Lung (tissue), 12 donors: ENCODE measurements around the gene KCNK18. TPM values are rescaled to one million over a fixed set of nuclear protein-coding genes. Genes with fewer than 3 reads are reported as not detected.

ENCODE experiments used
- ATAC-seq: fragments of 200-7000 bp; cut with Tn5 transposase; one replicate; pipeline ENCODE4 v1.9.1; 2020; ENCODE audit warnings: moderate number of reproducible peaks; ENCODE audit not compliant: insufficient read depth, low FRiP score
- DNase-seq, 3 donors: peaks; one replicate each; pipeline ENCODE4 v3.0.0-alpha.2; 2013 to 2017
- H3K27ac ChIP-seq, 2 donors: one replicate each; pipeline ENCODE4 v1.5.1; 2013; ENCODE audit warnings: mild to moderate bottlenecking in 2 of 2, moderate library complexity in 2 of 2, control low read depth in 1 of 2, inconsistent platforms in 1 of 2, low read depth in 1 of 2, low read length in 1 of 2
- H3K27me3 ChIP-seq, 3 donors: one replicate each; pipeline ENCODE4 v1.5.1; 2013; ENCODE audit warnings: low read length in 2 of 3; ENCODE audit not compliant: control insufficient read depth in 3 of 3, insufficient read depth in 3 of 3
- H3K36me3 ChIP-seq, 4 donors: one replicate each; pipeline ENCODE4 v1.5.1; 2013; ENCODE audit warnings: low read length in 4 of 4, mild to moderate bottlenecking in 1 of 4, moderate library complexity in 1 of 4; ENCODE audit not compliant: control insufficient read depth in 4 of 4, insufficient read depth in 4 of 4
- H3K4me1 ChIP-seq, 5 donors: one replicate each; pipeline ENCODE4 v1.5.1; 2013; ENCODE audit warnings: low read length in 5 of 5, mild to moderate bottlenecking in 2 of 5, moderate library complexity in 1 of 5; ENCODE audit not compliant: control insufficient read depth in 5 of 5, insufficient read depth in 5 of 5
- H3K4me3 ChIP-seq: one replicate; pipeline ENCODE4 v1.5.1; 2013; ENCODE audit warnings: mild to moderate bottlenecking, control low read depth, moderate library complexity
- H3K9ac ChIP-seq, 2 donors: one replicate each; pipeline ENCODE4 v1.5.1; 2013; ENCODE audit warnings: low read length in 2 of 2, control low read depth in 1 of 2; ENCODE audit not compliant: insufficient read depth in 1 of 2
- H3K9me3 ChIP-seq, 4 donors: one replicate each; pipeline ENCODE4 v1.5.1; 2013; ENCODE audit warnings: low read length in 3 of 4, mild to moderate bottlenecking in 1 of 4, moderate library complexity in 1 of 4; ENCODE audit not compliant: control insufficient read depth in 4 of 4, insufficient read depth in 3 of 4
- CTCF ChIP-seq: IDR thresholded peaks from 2 replicates; pipeline ENCODE4 v1.5.1; 2012; ENCODE audit warnings: mild to moderate bottlenecking; ENCODE audit errors: control extremely low read depth, extremely low read depth
- WGBS, 2 donors: extraction: QIAGEN DNeasy Blood & Tissue Kit; methylation state at CpG; one replicate each; pipeline ENCODE4 v1.1.7; 2013; 5-methylcytosine and 5-hydroxymethylcytosine counted together
- polyA plus RNA-seq, 2 donors: library from polyadenylated mRNA; stranded (reverse); fragments of 200-250 nt; gene quantifications; one replicate each; pipeline ENCODE4 v1.2.1, GENCODE V29; 2013
- total RNA-seq, 2 donors: library from RNA; depleted of rRNA in 1 of 2; stranded (reverse); fragments of >200 nt in 1 of 2; gene quantifications; one replicate each; pipeline ENCODE4 v1.2.1, GENCODE V29; 2014 to 2021
- donor health status: control.
- donor health status: control.
- donor health status: Bipolar disorder and iron deficiency.
- donor health status: healthy.
- donor health status: DM: yes; HTN: yes; CAD: no.

The KCNK18 gene
- total and polyA plus RNA-seq, 4 donors: not detected

GRCh38 chr10:117164592-117165537 is 32.4 kb upstream of the KCNK18 start:
- WGBS, 2 donors: 3 to 4% methylated on average over 32 of the region's 32 CpGs
- Histone ChIP-seq H3K9ac (no peak overlapping the region), H3K27ac (no peak overlapping the region), H3K9me3 (peaks cover 0 to 9% (median 0%) of the 10 kb centered on the region in 4 donors), H3K27me3 (peaks cover 8 to 94% (median 87%) of the 10 kb centered on the region in 3 donors), H3K36me3 (no peaks in the 10 kb centered on the region), H3K4me1 (peaks cover 0 to 23% (median 4%) of the 10 kb centered on the region in 5 donors), H3K4me3 (no peak overlapping the region)
- DNase-seq (peak; percentile 12 to 34 (median 22)), ATAC-seq (no peak)
- TF ChIP-seq CTCF: no peak

- TF ChIP-seq CTCF: no peak
- ATAC-seq (no peak), DNase-seq (peak; percentile 53 to 69 (median 62))
- Histone ChIP-seq H3K4me1 (peaks cover 0 to 23% (median 4%) of the 10 kb centered on the region in 5 donors), H3K27me3 (peaks cover 3 to 94% (median 87%) of the 10 kb centered on the region in 3 donors), H3K36me3 (no peaks in the 10 kb centered on the region), H3K27ac (no peak overlapping the region), H3K4me3 (no peak overlapping the region), H3K9ac (no peak overlapping the region), H3K9me3 (peaks cover 0 to 9% (median 0%) of the 10 kb centered on the region in 4 donors)
- 3% methylated on average over 49 to 51 of the region's 51 CpGs for WGBS, 2 donors
Measured at GRCh38 chr10:117165538-117166417, 31.5 kb upstream of the KCNK18 start.

- no peak overlapping the region for H3K4me3 ChIP-seq
- H3K36me3 ChIP-seq: no peaks in the 10 kb centered on the region
- no peak for TF ChIP-seq CTCF
- H3K27ac ChIP-seq: no peak overlapping the region
- 11% methylated on average over 39 to 41 of the region's 41 CpGs for WGBS, 2 donors
- peaks cover 3 to 94% (median 87%) of the 10 kb centered on the region in 3 donors for H3K27me3 ChIP-seq
- DNase-seq (no peak), ATAC-seq (no peak)
- H3K9ac ChIP-seq: no peak overlapping the region
- H3K9me3 ChIP-seq: peaks cover 0 to 9% (median 0%) of the 10 kb centered on the region in 4 donors
- peaks cover 0 to 23% (median 4%) of the 10 kb centered on the region in 5 donors for H3K4me1 ChIP-seq
Measured at GRCh38 chr10:117166418-117167345, 30.6 kb upstream of the KCNK18 start.
